ENCODE measurements around the gene GNPTAB. TPM values are rescaled to one million over a fixed set of nuclear protein-coding genes. Genes with fewer than 3 reads are reported as not detected.

The GNPTAB gene
- total and polyA plus RNA-seq, 2 of the 8 experiments (the other 6 are each of a cell fraction or from before 2014, with no cell fraction given): 21.5 to 51.3 TPM

Small RNA genes lying within 50 kb of the gene (small RNA-seq; reads per million reads assigned to genes)
- not detected for gene RNA5SP368 (ENCODE audit: insufficient read depth)
- gene RNA5SP369 (ENCODE audit: insufficient read depth): not detected
- gene RNU6-101P (ENCODE audit: insufficient read depth): not detected
- gene RNU6-1183P (ENCODE audit: insufficient read depth): not detected
- gene RNU6-172P (ENCODE audit: insufficient read depth): not detected
- not detected for gene RNY1P16 (ENCODE audit: insufficient read depth)

Other genes with a start within 250 kb of the GNPTAB start
- gene MYBPC1, start 236.0 kb downstream of the GNPTAB start, total RNA-seq (2021; fragmentation: NEBNext Ultra II Directional; extraction: Animal tissue kit (Norgen Biotek cat#: 25700)): not detected in 2 replicates
- not detected in 2 replicates for gene MYBPC1, start 236.0 kb downstream of the GNPTAB start, polyA plus RNA-seq (2011; rRNA removed)
- gene CHPT1, start 133.3 kb downstream of the GNPTAB start, total RNA-seq (2021; fragmentation: NEBNext Ultra II Directional; extraction: Animal tissue kit (Norgen Biotek cat#: 25700)): 22.5 and 23.3 TPM in 2 replicates
- gene CHPT1, start 133.3 kb downstream of the GNPTAB start, polyA plus RNA-seq (2011; rRNA removed): 8.1 and 13.3 TPM in 2 replicates
- gene SYCP3, start 91.5 kb downstream of the GNPTAB start, total RNA-seq (2021; fragmentation: NEBNext Ultra II Directional; extraction: Animal tissue kit (Norgen Biotek cat#: 25700)): 0.07 TPM in 1 of 2 replicates, not detected in the other
- gene SYCP3, start 91.5 kb downstream of the GNPTAB start, polyA plus RNA-seq (2011; rRNA removed): 0.02 TPM in 1 of 2 replicates, not detected in the other
- 5.7 and 6.2 TPM in 2 replicates for gene DRAM1, start 46.6 kb upstream of the GNPTAB start, total RNA-seq (2021; fragmentation: NEBNext Ultra II Directional; extraction: Animal tissue kit (Norgen Biotek cat#: 25700))
- gene DRAM1, start 46.6 kb upstream of the GNPTAB start, polyA plus RNA-seq (2011; rRNA removed): 3.0 and 4.6 TPM in 2 replicates
- gene WASHC3, start 231.0 kb upstream of the GNPTAB start, total RNA-seq (2021; fragmentation: NEBNext Ultra II Directional; extraction: Animal tissue kit (Norgen Biotek cat#: 25700)): 5.4 and 7.4 TPM in 2 replicates
- 4.6 and 8.3 TPM in 2 replicates for gene WASHC3, start 231.0 kb upstream of the GNPTAB start, polyA plus RNA-seq (2011; rRNA removed)